HCT116 (cell line): ENCODE results near the gene ASIC1. TPM values are rescaled to one million over a fixed set of nuclear protein-coding genes. Genes with fewer than 3 reads are reported as not detected.

Source experiments
- ATAC-seq: fragments of 200-7000 bp; cut with Tn5 transposase; 2 replicates; pipeline ENCODE4 v1.9.1; 2020; ENCODE audit warnings: mild to moderate bottlenecking, moderate library complexity
- BruUV-seq: library from RNA; stranded (reverse); fragments of 400-500 nt; replicated peaks from 2 replicates; lab custom pipeline; 2021; lab: Mats Ljungman, UMichigan
- CTCF ChIA-PET: fragments of 300-600 bp; sonication (Branson Sonifier 250); formaldehyde crosslinking; loops from one replicate; lab custom pipeline; 2021; ENCODE audit warnings: antibody characterized with exemption; lab: Charles Lee
- POLR2A ChIA-PET: fragments of 300-600, 350-600 bp; sonication (Branson Sonifier 250); formaldehyde crosslinking; loops from one replicate; lab custom pipeline; 2021; ENCODE audit warnings: antibody characterized with exemption; lab: Charles Lee
- RAD21 ChIA-PET, 2 experiments: fragments of 300-600 bp; sonication (Branson Sonifier 250); formaldehyde crosslinking; loops; one replicate each; lab custom pipeline; 2023; ENCODE audit warnings: low total read pairs in 2 of 2; ENCODE audit not compliant: uncharacterized antibody in 2 of 2, unreplicated experiment in 2 of 2, low non-redundant PET in 1 of 2; lab: Charles Lee
- DNase-seq: peaks from one replicate; pipeline ENCODE4 v3.0.0-alpha.2; 2010; ENCODE audit warnings: low read depth, low spot score
- H2AFZ ChIP-seq: fragments of 200-600 bp; shearing (Covaris generic), sonication (generic); 2 replicates; pipeline ENCODE4 v1.6.1; 2017; ENCODE audit warnings: low read depth, mixed run types, mixed read lengths, antibody characterized with exemption, low read length; ENCODE audit not compliant: poor library complexity, severe bottlenecking
- H3K27ac ChIP-seq: 2 replicates; pipeline ENCODE4 v1.5.1; 2012; ENCODE audit warnings: low read depth, low read length
- H3K27me3 ChIP-seq: fragments of 200-600 bp; sonication (generic); 2 replicates; pipeline ENCODE4 v1.6.1; 2016; ENCODE audit warnings: mixed run types, low read length, mixed read lengths; ENCODE audit not compliant: insufficient read depth
- H3K36me3 ChIP-seq, 2 experiments: fragments of 200-500 bp in 1 of 2; fragments of 200-600 bp in 1 of 2; sonication (Bioruptor generic) in 1 of 2; sonication (generic) in 1 of 2; 2 replicates each; pipeline versions ENCODE4 v1.5.1 to v1.6.1; 2014 to 2016; ENCODE audit warnings: low read length in 2 of 2, inconsistent platforms in 1 of 2, mixed read lengths in 1 of 2, mixed run types in 1 of 2; ENCODE audit not compliant: insufficient read depth in 2 of 2, control insufficient read depth in 1 of 2
- H3K4me1 ChIP-seq, 2 experiments: fragments of 200-600 bp in 1 of 2; sonication (generic) in 1 of 2; 2 replicates each; pipeline versions ENCODE4 v1.5.1 to v1.6.1; 2012 to 2017; ENCODE audit warnings: low read length in 2 of 2, inconsistent platforms in 1 of 2, mild to moderate bottlenecking in 1 of 2, mixed read lengths in 1 of 2, mixed run types in 1 of 2, moderate library complexity in 1 of 2; ENCODE audit not compliant: insufficient read depth in 2 of 2, control insufficient read depth in 1 of 2
- H3K4me2 ChIP-seq: fragments of 200-600 bp; sonication (generic); 2 replicates; pipeline ENCODE4 v1.6.1; 2017; ENCODE audit warnings: mixed run types, low read length, mixed read lengths
- H3K4me3 ChIP-seq, 2 experiments: fragments of 200-600 bp in 1 of 2; sonication (generic) in 1 of 2; replicated peaks in 1 of 2; 2 replicates each; pipeline ENCODE4 v1.5.1; 2011 to 2016; ENCODE audit warnings: low read length in 2 of 2, control low read depth in 1 of 2, low read depth in 1 of 2, mild to moderate bottlenecking in 1 of 2, mixed read lengths in 1 of 2, mixed run types in 1 of 2
- H3K79me2 ChIP-seq: fragments of 200-600 bp; sonication (generic); 2 replicates; pipeline ENCODE4 v1.6.1; 2017; ENCODE audit warnings: mild to moderate bottlenecking, mixed run types, low read length, moderate library complexity, mixed read lengths; ENCODE audit not compliant: insufficient read depth
- H3K9ac ChIP-seq: fragments of 200-600 bp; sonication (generic); 2 replicates; pipeline ENCODE4 v1.6.1; 2016; ENCODE audit warnings: low read length, mixed read lengths
- H3K9me2 ChIP-seq: fragments of 200-600 bp; sonication (generic), shearing (Covaris generic); 2 replicates; pipeline ENCODE4 v1.6.1; 2017; ENCODE audit warnings: mixed run types, mild to moderate bottlenecking, moderate library complexity; ENCODE audit not compliant: insufficient read depth
- H3K9me3 ChIP-seq, 2 experiments: fragments of 200-500 bp in 1 of 2; fragments of 200-600 bp in 1 of 2; sonication (Bioruptor generic) in 1 of 2; sonication (generic) in 1 of 2; 2 replicates each; pipeline ENCODE4 v1.6.1; 2014 to 2017; ENCODE audit warnings: low read length in 2 of 2, mixed read lengths in 2 of 2, inconsistent platforms in 1 of 2, low read depth in 1 of 2, mild to moderate bottlenecking in 1 of 2, mixed run types in 1 of 2, moderate library complexity in 1 of 2; ENCODE audit not compliant: control insufficient read depth in 1 of 2, insufficient read depth in 1 of 2
- H4K20me1 ChIP-seq: fragments of 200-600 bp; sonication (generic), shearing (Covaris generic); 2 replicates; pipeline ENCODE4 v1.6.1; 2017; ENCODE audit warnings: mixed run types, mild to moderate bottlenecking, moderate library complexity; ENCODE audit not compliant: insufficient read depth
- CBX3 ChIP-seq: IDR thresholded peaks from 2 replicates; pipeline ENCODE4 v1.6.1; 2012; ENCODE audit warnings: low read depth
- CTCF ChIP-seq, 3 experiments: fragments of 200-600 bp in 1 of 3; sonication (generic) in 1 of 3; IDR thresholded peaks in 2 of 3; conservative IDR thresholded peaks in 1 of 3; 2 replicates each; pipeline ENCODE4 v1.5.1; 2012 to 2017; ENCODE audit warnings: low read depth in 2 of 3, low read length in 2 of 3, antibody characterized with exemption in 1 of 3, borderline replicate concordance in 1 of 3, control low read depth in 1 of 3, mild to moderate bottlenecking in 1 of 3, mixed read lengths in 1 of 3, mixed run types in 1 of 3, moderate library complexity in 1 of 3; ENCODE audit not compliant: insufficient read depth in 1 of 3
- EZH2phosphoT487 ChIP-seq: fragments of 200-600 bp; IDR thresholded peaks from 2 replicates; pipeline ENCODE4 v1.6.1; 2018; ENCODE audit warnings: antibody characterized with exemption, borderline replicate concordance
- SIN3A ChIP-seq: IDR thresholded peaks from 2 replicates; pipeline ENCODE4 v1.6.1; 2012; ENCODE audit warnings: low read depth
- SP1 ChIP-seq: IDR thresholded peaks from 2 replicates; pipeline ENCODE4 v1.6.1; 2012; ENCODE audit warnings: low read depth
- SRF ChIP-seq: IDR thresholded peaks from 2 replicates; pipeline ENCODE4 v1.6.1; 2012; ENCODE audit warnings: low read depth
- TCF7L2 ChIP-seq: IDR thresholded peaks from 2 replicates; pipeline ENCODE4 v1.7.0; 2011; ENCODE audit warnings: borderline replicate concordance, inconsistent platforms; ENCODE audit not compliant: insufficient read depth, insufficient read length; ENCODE audit errors: extremely low read depth
- ZFX ChIP-seq: fragments of 450-650 bp; IDR thresholded peaks from 2 replicates; pipeline ENCODE4 v1.6.1; 2017
- ZNF274 ChIP-seq: fragments of 200-500 bp; sonication (Bioruptor generic); IDR thresholded peaks from 2 replicates; pipeline ENCODE4 v1.6.1; 2014; ENCODE audit warnings: mild to moderate bottlenecking, low read depth, low read length, inconsistent platforms
- intact Hi-C: fragments of 100-400 bp; cut with micrococcal nuclease; formaldehyde crosslinking; loops from 2 replicates; pipeline ENCODE4 v1.10.0; 2022
- total RNA-seq: library from RNA; stranded (reverse); gene quantifications from one replicate; pipeline ENCODE4 v1.2.1, GENCODE V29; 2021; ENCODE audit not compliant: unreplicated experiment
- TF ChIP-seq, protein P1 (sequence below): IDR thresholded peaks from 2 replicates; pipeline ENCODE4 v1.6.1; 2012; ENCODE audit warnings: low read depth

The ASIC1 gene
- total RNA-seq, 1 experiment from 2014 or later = 28.9 TPM

DNA sequence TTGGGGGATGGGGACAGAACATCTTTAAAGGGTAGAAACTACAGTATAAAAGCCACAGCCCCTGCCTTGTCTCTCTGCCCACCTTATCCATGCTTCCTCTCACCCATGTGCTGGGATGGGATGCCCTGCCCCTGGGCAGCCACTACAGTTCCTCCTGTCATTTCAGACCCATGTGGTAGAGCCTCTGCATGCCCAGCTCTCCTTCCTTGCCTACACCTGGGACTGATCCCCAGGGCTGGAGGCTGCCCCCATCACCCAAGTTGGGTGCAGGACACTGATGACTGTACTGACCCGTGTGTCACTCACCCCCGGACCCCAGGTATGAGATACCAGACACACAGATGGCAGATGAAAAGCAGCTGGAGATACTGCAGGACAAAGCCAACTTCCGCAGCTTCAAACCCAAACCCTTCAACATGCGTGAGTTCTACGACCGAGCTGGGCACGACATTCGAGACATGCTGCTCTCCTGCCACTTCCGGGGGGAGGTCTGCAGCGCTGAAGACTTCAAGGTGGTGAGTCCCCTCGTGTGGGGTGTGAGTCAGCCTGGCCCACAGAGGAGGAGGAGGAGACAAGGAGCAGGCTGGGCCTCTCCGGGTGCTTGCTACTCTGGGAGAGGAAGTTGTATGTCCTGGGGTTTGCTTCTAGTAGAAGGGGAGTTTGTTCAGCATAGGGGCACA is 2.2 kb downstream of the ASIC1 start (continued):
- TF ChIP-seq CTCF (IDR thresholded peaks at IDR 0.05 in 2 of 3, conservative IDR thresholded peaks at IDR 0.05 in 1 of 3; ENCODE audit: borderline replicate concordance in 1 of 3, insufficient read depth in 1 of 3, low read depth in 2 of 3, low read length in 2 of 3) = no peak
- no peak for TF ChIP-seq EZH2phosphoT487
- no peak for TF ChIP-seq ZFX
- no peak for TF ChIP-seq SIN3A
- no peak for TF ChIP-seq TCF7L2
- TF ChIP-seq ZNF274 = no peak

- CTCF ChIA-PET = interaction anchor here (1.4 kb wide), 1 partner anchor 21 kb away, joined by 3 read pairs; no protein-coding TSS in a partner anchor
- RAD21 ChIA-PET = no interaction called here
- H3K4me3 ChIP-seq = no peak overlapping the region
- peaks cover 15 to 25% of the 10 kb centered on the region in 2 experiments; a peak in 3 of 4 replicates for H3K4me1 ChIP-seq
- TSS peak; percentile 16 for BruUV-seq
- no peak for DNase-seq
- H3K36me3 ChIP-seq = peaks cover 2 to 23% of the 10 kb centered on the region in 2 experiments; a peak in 2 of 4 replicates
- H3K79me2 ChIP-seq = no peaks in the 10 kb centered on the region
- H3K4me2 ChIP-seq = no peak overlapping the region
- no peaks in the 10 kb centered on the region for H4K20me1 ChIP-seq
- ATAC-seq = no peak
- intact Hi-C loops = no loop called here
- H3K9me2 ChIP-seq = no peaks in the 10 kb centered on the region
- no peak overlapping the region for H3K27ac ChIP-seq
- no peaks in the 10 kb centered on the region for H3K9me3 ChIP-seq
- H3K27me3 ChIP-seq = no peaks in the 10 kb centered on the region
- no peak for TF ChIP-seq SP1
- TF ChIP-seq EZH2phosphoT487 = no peak
- TF ChIP-seq CBX3 = no peak
- no peak for TF ChIP-seq SRF
- no peak for TF ChIP-seq ZFX
- no peak for TF ChIP-seq CTCF (IDR thresholded peaks at IDR 0.05 in 2 of 3, conservative IDR thresholded peaks at IDR 0.05 in 1 of 3; ENCODE audit: borderline replicate concordance in 1 of 3, insufficient read depth in 1 of 3, low read depth in 2 of 3, low read length in 2 of 3)
- TF ChIP-seq, protein P1, sequence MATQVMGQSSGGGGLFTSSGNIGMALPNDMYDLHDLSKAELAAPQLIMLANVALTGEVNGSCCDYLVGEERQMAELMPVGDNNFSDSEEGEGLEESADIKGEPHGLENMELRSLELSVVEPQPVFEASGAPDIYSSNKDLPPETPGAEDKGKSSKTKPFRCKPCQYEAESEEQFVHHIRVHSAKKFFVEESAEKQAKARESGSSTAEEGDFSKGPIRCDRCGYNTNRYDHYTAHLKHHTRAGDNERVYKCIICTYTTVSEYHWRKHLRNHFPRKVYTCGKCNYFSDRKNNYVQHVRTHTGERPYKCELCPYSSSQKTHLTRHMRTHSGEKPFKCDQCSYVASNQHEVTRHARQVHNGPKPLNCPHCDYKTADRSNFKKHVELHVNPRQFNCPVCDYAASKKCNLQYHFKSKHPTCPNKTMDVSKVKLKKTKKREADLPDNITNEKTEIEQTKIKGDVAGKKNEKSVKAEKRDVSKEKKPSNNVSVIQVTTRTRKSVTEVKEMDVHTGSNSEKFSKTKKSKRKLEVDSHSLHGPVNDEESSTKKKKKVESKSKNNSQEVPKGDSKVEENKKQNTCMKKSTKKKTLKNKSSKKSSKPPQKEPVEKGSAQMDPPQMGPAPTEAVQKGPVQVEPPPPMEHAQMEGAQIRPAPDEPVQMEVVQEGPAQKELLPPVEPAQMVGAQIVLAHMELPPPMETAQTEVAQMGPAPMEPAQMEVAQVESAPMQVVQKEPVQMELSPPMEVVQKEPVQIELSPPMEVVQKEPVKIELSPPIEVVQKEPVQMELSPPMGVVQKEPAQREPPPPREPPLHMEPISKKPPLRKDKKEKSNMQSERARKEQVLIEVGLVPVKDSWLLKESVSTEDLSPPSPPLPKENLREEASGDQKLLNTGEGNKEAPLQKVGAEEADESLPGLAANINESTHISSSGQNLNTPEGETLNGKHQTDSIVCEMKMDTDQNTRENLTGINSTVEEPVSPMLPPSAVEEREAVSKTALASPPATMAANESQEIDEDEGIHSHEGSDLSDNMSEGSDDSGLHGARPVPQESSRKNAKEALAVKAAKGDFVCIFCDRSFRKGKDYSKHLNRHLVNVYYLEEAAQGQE = no peak
- H2AFZ ChIP-seq = no peak overlapping the region
- no peak overlapping the region for H3K9ac ChIP-seq
- POLR2A ChIA-PET = no interaction called here
These were observed 2.7 kb downstream of the ASIC1 start for GRCh38 chr12:50060120-50060468.
